ENCODE results near the gene MARCHF7. TPM values are rescaled to one million over a fixed set of nuclear protein-coding genes. Genes with fewer than 3 reads are reported as not detected.

MARCHF7 gene
- total RNA-seq, 1 donor from 2014 or later = 131 TPM

GRCh38 chr2:159753797-159754196, 41.5 kb downstream of the MARCHF7 start:
- H3K4me1 Mint-ChIP-seq = no peaks in the 10 kb centered on the region
- no peak for TF ChIP-seq CTCF (IDR thresholded peaks at IDR 0.05; ENCODE audit: unreplicated experiment)
- H3K9me3 Mint-ChIP-seq = no peaks in the 10 kb centered on the region
- no peak overlapping the region for H3K27ac Mint-ChIP-seq
- no peak for DNase-seq (ENCODE audit: low spot score in 2 of 2, unreplicated experiment in 2 of 2)
- no peak overlapping the region for H3K4me3 Mint-ChIP-seq
- H3K36me3 Mint-ChIP-seq = peaks cover 29% of the 10 kb centered on the region
- no peaks in the 10 kb centered on the region for H3K27me3 Mint-ChIP-seq (ENCODE audit: low read depth)

GRCh38 chr2:159755014-159755413, 42.7 kb downstream of the MARCHF7 start:
- no peaks in the 10 kb centered on the region for H3K4me1 Mint-ChIP-seq
- DNase-seq (ENCODE audit: low spot score in 2 of 2, unreplicated experiment in 2 of 2) = no peak
- no peaks in the 10 kb centered on the region for H3K27me3 Mint-ChIP-seq (ENCODE audit: low read depth)
- no peak overlapping the region for H3K4me3 Mint-ChIP-seq
- peaks cover 35% of the 10 kb centered on the region for H3K36me3 Mint-ChIP-seq
- no peak overlapping the region for H3K27ac Mint-ChIP-seq
- no peak for TF ChIP-seq CTCF (IDR thresholded peaks at IDR 0.05; ENCODE audit: unreplicated experiment)
- no peaks in the 10 kb centered on the region for H3K9me3 Mint-ChIP-seq

- Mint-ChIP-seq H3K4me3 (no peak overlapping the region), H3K4me1 (no peaks in the 10 kb centered on the region), H3K36me3 (peaks cover 41% of the 10 kb centered on the region), H3K27me3 (ENCODE audit: low read depth) (no peaks in the 10 kb centered on the region), H3K9me3 (no peaks in the 10 kb centered on the region), H3K27ac (no peak overlapping the region)
- TF ChIP-seq CTCF (IDR thresholded peaks at IDR 0.05; ENCODE audit: unreplicated experiment) = no peak
- DNase-seq (ENCODE audit: low spot score in 2 of 2, unreplicated experiment in 2 of 2) = no peak
Measured at GRCh38 chr2:159755788-159756187, 43.5 kb downstream of the MARCHF7 start.

GRCh38 chr2:159758239-159758638, 45.9 kb downstream of the MARCHF7 start:
- H3K4me1 Mint-ChIP-seq = no peaks in the 10 kb centered on the region
- no peak overlapping the region for H3K4me3 Mint-ChIP-seq
- no peak overlapping the region for H3K27ac Mint-ChIP-seq
- H3K27me3 Mint-ChIP-seq (ENCODE audit: low read depth) = no peaks in the 10 kb centered on the region
- H3K36me3 Mint-ChIP-seq = peaks cover 32% of the 10 kb centered on the region
- no peak for TF ChIP-seq CTCF (IDR thresholded peaks at IDR 0.05; ENCODE audit: unreplicated experiment)
- no peak for DNase-seq (ENCODE audit: low spot score in 2 of 2, unreplicated experiment in 2 of 2)
- H3K9me3 Mint-ChIP-seq = no peaks in the 10 kb centered on the region

GRCh38 chr2:159758686-159759085, 46.4 kb downstream of the MARCHF7 start:
- H3K27ac Mint-ChIP-seq = no peak overlapping the region
- DNase-seq (ENCODE audit: low spot score in 2 of 2, unreplicated experiment in 2 of 2) = no peak
- H3K36me3 Mint-ChIP-seq = peaks cover 32% of the 10 kb centered on the region
- TF ChIP-seq CTCF (IDR thresholded peaks at IDR 0.05; ENCODE audit: unreplicated experiment) = no peak
- no peaks in the 10 kb centered on the region for H3K4me1 Mint-ChIP-seq
- H3K27me3 Mint-ChIP-seq (ENCODE audit: low read depth) = no peaks in the 10 kb centered on the region
- H3K4me3 Mint-ChIP-seq = no peak overlapping the region
- no peaks in the 10 kb centered on the region for H3K9me3 Mint-ChIP-seq

- peaks cover 35% of the 10 kb centered on the region for H3K36me3 Mint-ChIP-seq
- no peaks in the 10 kb centered on the region for H3K27me3 Mint-ChIP-seq (ENCODE audit: low read depth)
- no peak overlapping the region for H3K27ac Mint-ChIP-seq
- no peak for TF ChIP-seq CTCF (IDR thresholded peaks at IDR 0.05; ENCODE audit: unreplicated experiment)
- no peak overlapping the region for H3K4me3 Mint-ChIP-seq
- no peaks in the 10 kb centered on the region for H3K4me1 Mint-ChIP-seq
- H3K9me3 Mint-ChIP-seq = no peaks in the 10 kb centered on the region
- no peak for DNase-seq (ENCODE audit: low spot score in 2 of 2, unreplicated experiment in 2 of 2)
Measured at GRCh38 chr2:159759577-159759976, 47.3 kb downstream of the MARCHF7 start.

Measured in mesothelial cell of epicardium (in vitro differentiated cells).